Endothelial cell of umbilical vein (primary cell): ENCODE data around the gene CACNA1C. TPM values are rescaled to one million over a fixed set of nuclear protein-coding genes. Genes with fewer than 3 reads are reported as not detected.

Experiments used
- BruUV-seq: library from RNA; stranded (reverse); fragments of 400-500 nt; replicated peaks from 2 replicates; lab custom pipeline; 2021; lab: Mats Ljungman, UMichigan
- CTCF ChIA-PET: fragments of 300-600, 350-600 bp; sonication (Branson Sonifier 250); formaldehyde crosslinking; loops from one replicate; lab custom pipeline; 2021; ENCODE audit warnings: antibody characterized with exemption, inconsistent platforms; lab: Charles Lee
- POLR2A ChIA-PET: fragments of 300-600, 350-600 bp; sonication (Branson Sonifier 250); formaldehyde crosslinking; loops from one replicate; lab custom pipeline; 2021; ENCODE audit warnings: antibody characterized with exemption, inconsistent platforms; lab: Charles Lee
- DNase-seq: peaks from one replicate; pipeline ENCODE4 v3.0.0-alpha.2; 2011; ENCODE audit warnings: low read depth, low spot score
- FAIRE-seq: peaks from 2 replicates; lab custom pipeline; 2011; peaks lifted over from hg19 to GRCh38; lab: Jason Lieb, UNC
- H2AFZ ChIP-seq: 2 replicates; pipeline ENCODE4 v1.6.0; 2012; ENCODE audit warnings: low read depth, low read length, control low read depth, inconsistent platforms
- H3K27ac ChIP-seq: 2 replicates; pipeline ENCODE4 v1.5.1; 2011; ENCODE audit warnings: low read depth, mild to moderate bottlenecking, control low read depth, low read length, moderate library complexity; ENCODE audit not compliant: insufficient read depth
- H3K27me3 ChIP-seq, 2 experiments: 2 replicates each; pipeline versions ENCODE4 v1.6.0 to v1.6.1; 2011; ENCODE audit warnings: low read length in 2 of 2, mixed read lengths in 1 of 2; ENCODE audit not compliant: control insufficient read depth in 2 of 2, insufficient read depth in 2 of 2
- H3K36me3 ChIP-seq, 2 experiments: 2 replicates in 1 of 2; 3 replicates in 1 of 2; pipeline ENCODE4 v1.5.1; 2011; ENCODE audit warnings: low read length in 2 of 2, mild to moderate bottlenecking in 1 of 2, moderate library complexity in 1 of 2; ENCODE audit not compliant: control insufficient read depth in 2 of 2, insufficient read depth in 2 of 2; ENCODE audit errors: extremely low read depth in 1 of 2
- H3K4me1 ChIP-seq: 3 replicates; pipeline ENCODE4 v1.5.1; 2011; ENCODE audit warnings: mild to moderate bottlenecking, low read length; ENCODE audit not compliant: control insufficient read depth, insufficient read depth; ENCODE audit errors: extremely low read depth
- H3K4me2 ChIP-seq: 2 replicates; pipeline ENCODE4 v1.6.1; 2011; ENCODE audit warnings: low read length, control low read depth, mixed read lengths; ENCODE audit not compliant: insufficient read depth
- H3K4me3 ChIP-seq, 3 experiments: fragments of 200-600 bp in 1 of 3; sonication (generic), shearing (Covaris generic) in 1 of 3; replicated peaks in 1 of 3; 2 replicates each; pipeline ENCODE4 v1.5.1; 2011 to 2016; ENCODE audit warnings: control low read depth in 3 of 3, low read length in 3 of 3, mild to moderate bottlenecking in 2 of 3, inconsistent platforms in 1 of 3, low read depth in 1 of 3, moderate library complexity in 1 of 3; ENCODE audit not compliant: insufficient read depth in 1 of 3
- H3K79me2 ChIP-seq: 2 replicates; pipeline ENCODE4 v1.6.0; 2012; ENCODE audit warnings: low read length, inconsistent platforms; ENCODE audit not compliant: control insufficient read depth, insufficient read depth
- H3K9ac ChIP-seq: replicated peaks from 2 replicates; pipeline ENCODE3; 2011; ENCODE audit warnings: low read length, control low read depth; ENCODE audit not compliant: insufficient read depth; ENCODE audit errors: extremely low read depth
- H3K9me1 ChIP-seq: replicated peaks from 3 replicates; pipeline ENCODE4 v1.6.0; 2011; ENCODE audit warnings: mild to moderate bottlenecking, low read length; ENCODE audit not compliant: control insufficient read depth, insufficient read depth; ENCODE audit errors: extremely low read depth
- H3K9me3 ChIP-seq: replicated peaks from 2 replicates; pipeline ENCODE4 v1.5.1; 2012; ENCODE audit warnings: low read length, inconsistent platforms; ENCODE audit not compliant: control insufficient read depth, insufficient read depth
- H4K20me1 ChIP-seq: replicated peaks from 2 replicates; pipeline ENCODE3; 2011; ENCODE audit warnings: mild to moderate bottlenecking, low read length; ENCODE audit not compliant: control insufficient read depth, insufficient read depth; ENCODE audit errors: extremely low read depth
- CTCF ChIP-seq, 2 donors: IDR thresholded peaks; 1 replicate in 1 of 2; 2 replicates in 1 of 2; pipeline ENCODE4 v1.5.1; 2011; ENCODE audit warnings: low read length in 2 of 2, mild to moderate bottlenecking in 2 of 2, moderate library complexity in 2 of 2, control low read depth in 1 of 2, inconsistent platforms in 1 of 2, low read depth in 1 of 2; ENCODE audit not compliant: insufficient read depth in 1 of 2; ENCODE audit errors: extremely low read depth in 1 of 2
- EZH2 ChIP-seq: IDR thresholded peaks from 2 replicates; pipeline ENCODE4 v1.6.1; 2012; ENCODE audit warnings: borderline replicate concordance, low read depth, mild to moderate bottlenecking, moderate library complexity, low read length, inconsistent platforms; ENCODE audit not compliant: severe bottlenecking
- FOS ChIP-seq: IDR thresholded peaks from 2 replicates; pipeline ENCODE4 v1.6.1; 2011; ENCODE audit warnings: mild to moderate bottlenecking, low read length, moderate library complexity, borderline replicate concordance; ENCODE audit not compliant: insufficient read depth
- GATA2 ChIP-seq: IDR thresholded peaks from 2 replicates; pipeline ENCODE4 v1.7.0; 2011; ENCODE audit warnings: low read depth, mild to moderate bottlenecking, moderate library complexity, mixed read lengths, low read length; ENCODE audit not compliant: insufficient read length, insufficient read depth
- JUN ChIP-seq: IDR thresholded peaks from 2 replicates; pipeline ENCODE4 v1.6.1; 2011; ENCODE audit warnings: borderline replicate concordance, low read depth; ENCODE audit not compliant: insufficient read length, insufficient read depth
- MYC ChIP-seq: IDR thresholded peaks from one replicate; pipeline ENCODE4 v1.6.1; 2011; ENCODE audit warnings: mild to moderate bottlenecking, low read depth, low read length
- POLR2A ChIP-seq: IDR thresholded peaks from 2 replicates; pipeline ENCODE4 v1.6.1; 2012; ENCODE audit warnings: low read depth, mild to moderate bottlenecking, control low read depth, low read length
- POLR2AphosphoS5 ChIP-seq: IDR thresholded peaks from 2 replicates; pipeline ENCODE4 v1.6.1; 2012; ENCODE audit warnings: low read depth, mild to moderate bottlenecking, control low read depth, low read length, moderate library complexity; ENCODE audit not compliant: insufficient read depth
- dilution Hi-C: fragments of 300-500 bp; cut with MboI; formaldehyde crosslinking; loops from one replicate; pipeline ENCODE4 v1.15.0; 2019; ENCODE audit warnings: low sequenced_read_pairs; ENCODE audit not compliant: extremely low pct_ligation_motif_present
- intact Hi-C: fragments of 100-400 bp; cut with micrococcal nuclease; formaldehyde crosslinking; loops from one replicate; pipeline ENCODE4 v1.10.0; 2022
- polyA plus RNA-seq, 4 experiments: library from polyadenylated mRNA; depleted of rRNA in 3 of 4; stranded (reverse) in 3 of 4; unstranded in 1 of 4; fragments of >200 nt; gene quantifications; 2 replicates each; pipeline versions ENCODE4 v1.2.1 to v1.2.3, GENCODE V29; 2011 to 2012; ENCODE audit warnings: missing spikeins in 1 of 4
- total RNA-seq: library from RNA; stranded (reverse); gene quantifications from 2 replicates; pipeline ENCODE4 v1.2.3, GENCODE V29; 2021
- TF ChIP-seq, protein P1 (sequence below): IDR thresholded peaks from 2 replicates; pipeline ENCODE4 v1.6.1; 2011; ENCODE audit not compliant: insufficient read depth, insufficient read length

The CACNA1C gene
- total and polyA plus RNA-seq, 2 donors (not counting 3 experiments of a cell fraction or from before 2014, with no cell fraction given): not detected

DNA sequence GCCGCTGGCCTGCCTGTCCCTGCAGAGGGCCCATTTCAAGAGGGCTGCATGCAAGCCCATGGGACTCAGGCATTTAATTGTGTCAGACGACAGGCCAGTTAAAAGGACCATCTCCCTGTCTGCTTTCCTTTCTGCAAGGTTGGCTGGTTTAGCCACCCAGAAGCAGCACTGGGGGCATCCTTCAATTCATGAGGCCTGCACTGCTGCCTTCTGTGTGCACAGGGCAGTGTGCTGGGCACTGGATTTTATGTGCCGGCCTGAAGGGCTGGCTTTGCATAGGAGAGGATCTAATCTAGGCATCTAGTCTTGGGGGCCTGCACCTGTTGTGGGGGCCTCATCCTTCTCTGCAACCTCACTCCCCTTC is 627.9 kb downstream of the CACNA1C start:
- H3K4me1 ChIP-seq: no peaks in the 10 kb centered on the region
- no peak overlapping the region for H3K9ac ChIP-seq
- no peaks in the 10 kb centered on the region for H3K9me1 ChIP-seq
- BruUV-seq: no TSS peak
- DNase-seq (no peak), FAIRE-seq (no peak)
- no peak overlapping the region for H3K4me2 ChIP-seq
- H2AFZ ChIP-seq: no peak overlapping the region
- H3K79me2 ChIP-seq: no peaks in the 10 kb centered on the region
- H3K36me3 ChIP-seq: no peaks in the 10 kb centered on the region
- POLR2A ChIA-PET: no interaction called here
- no peak overlapping the region for H3K27ac ChIP-seq
- H4K20me1 ChIP-seq: no peaks in the 10 kb centered on the region
- dilution Hi-C loops: no loop called here
- intact Hi-C loops: no loop called here
- no peaks in the 10 kb centered on the region for H3K9me3 ChIP-seq
- CTCF ChIA-PET: no interaction called here
- no peaks in the 10 kb centered on the region for H3K27me3 ChIP-seq
- TF ChIP-seq GATA2 (no peak), POLR2AphosphoS5 (no peak), CTCF (IDR thresholded peaks at IDR 0.05; ENCODE audit: extremely low read depth in 1 of 2, insufficient read depth in 1 of 2, low read depth in 1 of 2, low read length in 2 of 2) (no peak), EZH2 (no peak), JUN (no peak), MYC (no peak), POLR2A (no peak), FOS (no peak)
- TF ChIP-seq, protein P1, sequence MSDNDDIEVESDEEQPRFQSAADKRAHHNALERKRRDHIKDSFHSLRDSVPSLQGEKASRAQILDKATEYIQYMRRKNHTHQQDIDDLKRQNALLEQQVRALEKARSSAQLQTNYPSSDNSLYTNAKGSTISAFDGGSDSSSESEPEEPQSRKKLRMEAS: no peak
- no peak overlapping the region for H3K4me3 ChIP-seq
